CD4-positive, alpha-beta T cell (primary cell): Measurements from ENCODE around the gene TADA1. TPM values are rescaled to one million over a fixed set of nuclear protein-coding genes. Genes with fewer than 3 reads are reported as not detected.
A peak's percentile ranks its signal among the peaks of the same experiment; 100 is the strongest.

Source experiments
- ATAC-seq: fragments of 200-7000 bp; cut with Tn5 transposase; one replicate; pipeline ENCODE4 v1.10.0; 2022; ENCODE audit warnings: mild to moderate bottlenecking; ENCODE audit not compliant: poor library complexity
- CTCF ChIA-PET: fragments of 350-600 bp; sonication (Branson Sonifier 250); formaldehyde crosslinking; loops from one replicate; lab custom pipeline; 2021; ENCODE audit warnings: antibody characterized with exemption, inconsistent platforms; lab: Charles Lee
- POLR2A ChIA-PET: fragments of 350-600 bp; sonication (Branson Sonifier 250); formaldehyde crosslinking; loops from one replicate; lab custom pipeline; 2021; ENCODE audit warnings: antibody characterized with exemption, inconsistent platforms; lab: Charles Lee
- DNase-seq, 14 experiments: peaks; one replicate each; pipeline ENCODE4 v3.0.0-alpha.2; 2013 to 2020; ENCODE audit warnings: mixed read lengths in 2 of 14
- H3K27ac ChIP-seq, 2 donors: one replicate each; pipeline versions ENCODE4 v1.5.1 to v1.7.0; 2013; ENCODE audit warnings: low read length in 2 of 2, low read depth in 1 of 2, mild to moderate bottlenecking in 1 of 2
- H3K27me3 ChIP-seq, 2 experiments: 1 replicate in 1 of 2; 2 replicates in 1 of 2; pipeline versions ENCODE4 v1.6.1 to v1.7.0; 2013; ENCODE audit warnings: low read length in 2 of 2, control low read depth in 1 of 2, mild to moderate bottlenecking in 1 of 2, moderate library complexity in 1 of 2; ENCODE audit not compliant: insufficient read depth in 2 of 2, control insufficient read depth in 1 of 2
- H3K36me3 ChIP-seq: one replicate; pipeline ENCODE4 v1.6.1; 2013; ENCODE audit warnings: low read length, control low read depth; ENCODE audit not compliant: insufficient read depth
- H3K4me1 ChIP-seq: one replicate; pipeline ENCODE4 v1.6.1; 2013; ENCODE audit warnings: low read length, control low read depth; ENCODE audit not compliant: insufficient read depth
- H3K4me3 ChIP-seq: one replicate; pipeline ENCODE4 v1.5.1; 2013; ENCODE audit warnings: mild to moderate bottlenecking, low read length, moderate library complexity
- H3K9me3 ChIP-seq, 2 experiments: 1 replicate in 1 of 2; 2 replicates in 1 of 2; pipeline versions ENCODE4 v1.6.1 to v1.7.0; 2013; ENCODE audit warnings: low read length in 2 of 2, mild to moderate bottlenecking in 2 of 2, control low read depth in 1 of 2, moderate library complexity in 1 of 2; ENCODE audit not compliant: control insufficient read depth in 1 of 2, insufficient read depth in 1 of 2
- H3K27ac Mint-ChIP-seq: one replicate; pipeline ENCODE4 v1.8.0; 2020; ENCODE audit warnings: mixed read lengths
- H3K27me3 Mint-ChIP-seq: one replicate; pipeline ENCODE4 v1.8.0; 2021; ENCODE audit warnings: mixed read lengths
- H3K36me3 Mint-ChIP-seq: one replicate; pipeline ENCODE4 v1.8.0; 2021; ENCODE audit warnings: low read depth, mixed read lengths
- H3K4me1 Mint-ChIP-seq: one replicate; pipeline ENCODE4 v1.8.0; 2021; ENCODE audit warnings: low read depth, mixed read lengths
- H3K4me3 Mint-ChIP-seq: one replicate; pipeline ENCODE4 v1.8.0; 2020; ENCODE audit warnings: mild to moderate bottlenecking, mixed read lengths
- H3K9me3 Mint-ChIP-seq: one replicate; pipeline ENCODE4 v1.8.0; 2020; ENCODE audit warnings: mixed read lengths
- intact Hi-C, 2 experiments: fragments of 100-400 bp; cut with DNase I in 1 of 2; cut with micrococcal nuclease in 1 of 2; formaldehyde crosslinking; loops; one replicate each; pipeline versions ENCODE4 v1.15.1 to v1.9.0; 2023 to 2025; cut with DNase I, micrococcal nuclease
- total RNA-seq, 174 experiments: library from RNA in 2 of 174; stranded (reverse) in 2 of 174; gene quantifications; one replicate each; pipeline ENCODE4 v1.2.3 and lab custom pipeline; 2021 to 2026
- TF ChIP-seq, protein P1 (sequence below): fragments of 200-600 bp; IDR thresholded peaks from one replicate; pipeline ENCODE4 v1.8.0; 2022; ENCODE audit warnings: antibody characterized with exemption, mild to moderate bottlenecking

Gene TADA1
- total RNA-seq, 2 experiments from 2014 or later, result 15.8 to 16.4 TPM

DNA sequence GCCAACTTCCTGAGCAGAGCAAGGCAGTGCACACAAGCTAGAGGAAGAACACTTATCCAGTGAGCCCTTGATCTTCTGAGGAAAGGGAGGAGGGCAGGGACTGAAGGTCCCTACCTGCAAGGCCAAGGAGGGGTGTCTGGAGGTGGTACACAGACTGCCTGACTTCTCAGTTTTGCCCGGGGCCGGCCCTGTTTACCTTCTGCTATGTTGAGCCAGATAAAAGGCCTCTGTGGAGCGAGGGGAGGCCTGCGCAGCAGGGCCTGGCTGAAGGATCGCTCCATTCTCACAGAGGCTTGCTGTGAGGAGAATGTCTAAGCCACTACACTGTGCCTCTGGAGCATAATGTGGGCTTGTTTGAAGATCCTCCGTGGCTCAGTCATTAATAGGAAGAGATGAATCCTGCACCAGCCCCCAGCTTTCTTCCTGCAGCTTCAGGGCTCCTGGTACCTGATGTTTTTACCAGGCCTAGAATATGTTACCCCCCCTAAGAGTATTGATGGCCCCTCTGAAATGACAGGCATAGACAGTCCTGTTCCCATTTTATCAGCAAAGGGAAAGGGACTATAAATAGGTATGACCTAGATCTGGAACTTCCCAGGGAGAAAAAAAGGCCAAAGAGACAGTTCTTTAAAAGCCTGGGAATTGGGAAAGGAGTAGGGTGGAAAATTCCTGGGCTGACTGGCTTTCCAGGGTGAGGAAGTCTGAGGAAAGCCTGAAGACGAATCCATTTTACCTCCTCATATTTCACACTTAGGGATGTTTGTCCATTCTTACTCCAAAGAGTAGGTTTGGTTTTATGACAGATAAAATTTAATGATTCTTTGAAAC is 32.1 kb downstream of the TADA1 start:
- no peaks in the 10 kb centered on the region for H3K9me3 Mint-ChIP-seq
- H3K36me3 Mint-ChIP-seq, result peaks cover 87% of the 10 kb centered on the region
- no peak overlapping the region for H3K4me3 Mint-ChIP-seq
- no peaks in the 10 kb centered on the region for H3K27me3 Mint-ChIP-seq
- DNase-seq (no peak), ATAC-seq (no peak)
- intact Hi-C loops, result no loop called here
- peaks cover 81% of the 10 kb centered on the region for H3K36me3 ChIP-seq
- POLR2A ChIA-PET, result interaction anchor here (2.1 kb wide), 1 partner anchor 32 kb away, joined by 5 read pairs; the partner anchor contains the start of gene TADA1
- peaks cover 48% of the 10 kb centered on the region for H3K4me1 ChIP-seq
- H3K27ac ChIP-seq, result no peak overlapping the region
- H3K4me3 ChIP-seq, result no peak overlapping the region
- H3K27ac Mint-ChIP-seq, result peak overlapping the region; percentile 75
- H3K9me3 ChIP-seq, result no peaks in the 10 kb centered on the region
- TF ChIP-seq, protein P1, sequence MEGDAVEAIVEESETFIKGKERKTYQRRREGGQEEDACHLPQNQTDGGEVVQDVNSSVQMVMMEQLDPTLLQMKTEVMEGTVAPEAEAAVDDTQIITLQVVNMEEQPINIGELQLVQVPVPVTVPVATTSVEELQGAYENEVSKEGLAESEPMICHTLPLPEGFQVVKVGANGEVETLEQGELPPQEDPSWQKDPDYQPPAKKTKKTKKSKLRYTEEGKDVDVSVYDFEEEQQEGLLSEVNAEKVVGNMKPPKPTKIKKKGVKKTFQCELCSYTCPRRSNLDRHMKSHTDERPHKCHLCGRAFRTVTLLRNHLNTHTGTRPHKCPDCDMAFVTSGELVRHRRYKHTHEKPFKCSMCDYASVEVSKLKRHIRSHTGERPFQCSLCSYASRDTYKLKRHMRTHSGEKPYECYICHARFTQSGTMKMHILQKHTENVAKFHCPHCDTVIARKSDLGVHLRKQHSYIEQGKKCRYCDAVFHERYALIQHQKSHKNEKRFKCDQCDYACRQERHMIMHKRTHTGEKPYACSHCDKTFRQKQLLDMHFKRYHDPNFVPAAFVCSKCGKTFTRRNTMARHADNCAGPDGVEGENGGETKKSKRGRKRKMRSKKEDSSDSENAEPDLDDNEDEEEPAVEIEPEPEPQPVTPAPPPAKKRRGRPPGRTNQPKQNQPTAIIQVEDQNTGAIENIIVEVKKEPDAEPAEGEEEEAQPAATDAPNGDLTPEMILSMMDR, result no peak
- CTCF ChIA-PET, result interaction anchor here (1.0 kb wide), 1 partner anchor 12 kb away, joined by 3 read pairs; no protein-coding TSS in a partner anchor
- H3K4me1 Mint-ChIP-seq, result peaks cover 79% of the 10 kb centered on the region
- no peaks in the 10 kb centered on the region for H3K27me3 ChIP-seq

DNA sequence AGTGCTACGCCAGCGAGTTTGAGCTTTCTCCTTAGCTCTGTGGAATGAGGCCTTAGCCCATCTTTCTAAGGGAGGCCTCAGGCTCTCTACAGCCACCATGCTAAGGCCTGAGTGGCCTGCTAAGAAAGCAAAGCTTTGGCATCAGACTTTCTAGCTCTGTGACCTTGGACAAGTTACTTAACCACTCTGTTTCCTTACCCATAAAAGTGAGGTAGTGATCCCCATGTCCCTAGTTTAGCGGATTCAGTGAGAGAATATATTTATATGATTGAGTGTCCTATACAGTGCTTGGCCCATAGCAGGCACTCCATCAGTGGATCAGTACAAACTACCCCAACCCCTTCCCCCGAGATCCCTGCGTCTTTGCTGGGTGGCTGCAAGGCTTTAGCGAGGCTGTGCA is 32.7 kb downstream of the TADA1 start:
- intact Hi-C loops, result no loop called here
- TF ChIP-seq, protein P1, result no peak
- ChIA-PET CTCF (no interaction called here), POLR2A (interaction anchor here (2.1 kb wide), 1 partner anchor 33 kb away, joined by 5 read pairs; the partner anchor contains the start of gene TADA1)
- peak overlapping the region; percentile 75 for H3K27ac Mint-ChIP-seq
- no peak overlapping the region for H3K4me3 ChIP-seq
- H3K27me3 Mint-ChIP-seq, result no peaks in the 10 kb centered on the region
- peaks cover 85% of the 10 kb centered on the region for H3K4me1 Mint-ChIP-seq
- no peaks in the 10 kb centered on the region for H3K9me3 Mint-ChIP-seq
- H3K9me3 ChIP-seq, result no peaks in the 10 kb centered on the region
- H3K27ac ChIP-seq, result no peak overlapping the region
- peaks cover 80% of the 10 kb centered on the region for H3K36me3 Mint-ChIP-seq
- H3K4me3 Mint-ChIP-seq, result no peak overlapping the region
- H3K36me3 ChIP-seq, result peaks cover 74% of the 10 kb centered on the region
- H3K4me1 ChIP-seq, result peaks cover 55% of the 10 kb centered on the region
- ATAC-seq, result no peak
- DNase-seq, result no peak
- H3K27me3 ChIP-seq, result no peaks in the 10 kb centered on the region

DNA sequence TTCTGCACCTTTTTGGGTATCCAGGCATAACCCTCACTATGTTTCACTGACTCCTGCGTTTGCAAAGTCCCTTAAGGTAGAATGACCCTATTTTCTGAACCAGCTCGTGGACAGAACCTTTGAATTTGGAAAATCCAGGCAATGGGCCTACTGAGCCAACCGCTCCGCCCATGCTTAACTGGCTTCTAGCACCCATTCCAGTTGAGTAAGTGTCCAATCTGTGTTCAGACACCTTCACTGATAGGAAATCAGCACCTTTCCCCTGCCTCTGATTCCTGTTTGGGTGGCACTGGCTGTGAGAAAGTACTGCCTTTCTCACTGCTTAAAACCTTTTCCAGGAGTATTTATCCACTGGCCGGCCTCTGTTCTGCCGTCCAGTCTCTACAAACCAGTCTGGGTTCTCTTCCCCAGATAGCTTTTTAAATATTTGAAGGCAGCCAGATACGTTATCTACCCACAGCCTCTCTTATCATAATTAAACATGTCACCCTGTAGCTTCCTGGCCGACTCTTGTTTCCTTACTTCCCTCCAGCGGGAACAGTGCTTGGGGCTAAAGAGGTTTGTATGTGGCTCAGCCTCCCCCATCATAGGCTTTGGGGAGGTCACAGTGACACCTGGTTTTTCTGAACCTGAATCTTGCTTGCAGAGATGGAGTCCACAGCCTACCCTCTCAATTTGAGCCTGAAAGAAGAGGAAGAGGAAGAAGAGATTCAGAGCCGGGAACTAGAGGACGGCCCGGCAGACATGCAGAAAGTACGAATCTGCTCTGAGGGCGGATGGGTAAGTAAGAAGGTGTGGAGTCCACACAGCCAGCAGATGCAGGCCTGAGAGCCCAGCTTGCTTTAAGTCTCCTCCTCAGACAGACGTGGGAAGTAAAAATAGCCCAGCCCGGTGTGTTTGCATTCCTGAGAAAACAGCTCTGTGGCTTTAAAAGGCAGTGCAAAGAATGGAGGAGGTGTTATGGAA is 35.5 kb downstream of the TADA1 start:
- Histone ChIP-seq H3K27ac (peak overlapping the region; percentile 19 to 56), H3K27me3 (no peaks in the 10 kb centered on the region), H3K4me1 (peaks cover 55% of the 10 kb centered on the region), H3K9me3 (no peaks in the 10 kb centered on the region), H3K4me3 (peak overlapping the region; percentile 67), H3K36me3 (peaks cover 47% of the 10 kb centered on the region)
- ATAC-seq (no peak), DNase-seq (peak in 1 of 14 experiments; percentile 9)
- TF ChIP-seq, protein P1, result no peak
- POLR2A ChIA-PET, result interaction anchor here (1.8 to 3.5 kb wide), 2 partner anchors 35 to 380 kb away, joined by 8 to 60 read pairs; partner anchors contain the start of genes POU2F1 and TADA1
- H3K4me3 Mint-ChIP-seq, result peak overlapping the region; percentile 90
- H3K27me3 Mint-ChIP-seq, result no peaks in the 10 kb centered on the region
- H3K27ac Mint-ChIP-seq, result peak overlapping the region; percentile 85
- intact Hi-C loops, result loop anchor here in 1 of 2 experiments (2.0 kb wide), 1 partner anchor 32 kb away; no protein-coding TSS in a partner anchor
- H3K4me1 Mint-ChIP-seq, result peaks cover 68% of the 10 kb centered on the region
- H3K9me3 Mint-ChIP-seq, result no peaks in the 10 kb centered on the region
- H3K36me3 Mint-ChIP-seq, result peaks cover 53% of the 10 kb centered on the region
- CTCF ChIA-PET, result no interaction called here
